Panc1 (cell line): ENCODE results near the gene VTN. TPM values are rescaled to one million over a fixed set of nuclear protein-coding genes. Genes with fewer than 3 reads are reported as not detected.

Experiments
- ATAC-seq: fragments of 200-7000 bp; cut with Tn5 transposase; 2 replicates; pipeline ENCODE4 v1.9.1; 2020; ENCODE audit warnings: mild to moderate bottlenecking, moderate library complexity
- BruUV-seq: library from RNA; stranded (reverse); fragments of 400-500 nt; replicated peaks from 2 replicates; lab custom pipeline; 2021; lab: Mats Ljungman, UMichigan
- CTCF ChIA-PET: fragments of 300-600 bp; sonication (Branson Sonifier 250); formaldehyde crosslinking; loops from one replicate; lab custom pipeline; 2022; ENCODE audit warnings: antibody characterized with exemption; lab: Charles Lee
- POLR2A ChIA-PET: fragments of 300-600 bp; sonication (Branson Sonifier 250); formaldehyde crosslinking; loops from one replicate; lab custom pipeline; 2022; ENCODE audit warnings: antibody characterized with exemption; lab: Charles Lee
- DNase-seq: peaks from one replicate; pipeline ENCODE4 v3.0.0-alpha.2; 2010; ENCODE audit warnings: low read depth, low spot score
- H3K27ac ChIP-seq: 2 replicates; pipeline ENCODE4 v1.5.1; 2011; ENCODE audit warnings: mild to moderate bottlenecking, low read length, inconsistent platforms
- H3K27me3 ChIP-seq: fragments of 200-500 bp; sonication (Bioruptor generic); 2 replicates; pipeline ENCODE4 v1.6.0; 2014; ENCODE audit warnings: low read length, inconsistent platforms; ENCODE audit not compliant: control insufficient read depth, insufficient read depth
- H3K36me3 ChIP-seq: fragments of 200-500 bp; sonication (Bioruptor generic); 2 replicates; pipeline ENCODE4 v1.5.1; 2014; ENCODE audit warnings: inconsistent platforms, mild to moderate bottlenecking, low read length, moderate library complexity; ENCODE audit not compliant: control insufficient read depth, insufficient read depth
- H3K4me1 ChIP-seq: 2 replicates; pipeline ENCODE4 v1.5.1; 2011; ENCODE audit warnings: inconsistent platforms, mild to moderate bottlenecking, low read length, moderate library complexity; ENCODE audit not compliant: control insufficient read depth, insufficient read depth
- H3K4me3 ChIP-seq, 2 experiments: 2 replicates each; pipeline ENCODE4 v1.5.1; 2011 to 2012; ENCODE audit warnings: low read depth in 2 of 2, low read length in 2 of 2, mild to moderate bottlenecking in 2 of 2, inconsistent platforms in 1 of 2, moderate library complexity in 1 of 2
- H3K9me3 ChIP-seq: fragments of 200-500 bp; sonication (Bioruptor generic); 2 replicates; pipeline ENCODE4 v1.5.1; 2014; ENCODE audit warnings: low read depth, mild to moderate bottlenecking, inconsistent platforms, low read length, moderate library complexity; ENCODE audit not compliant: control insufficient read depth, insufficient read depth
- CTCF ChIP-seq: fragments of 450-650 bp; IDR thresholded peaks from 2 replicates; pipeline ENCODE4 v1.5.1; 2017; ENCODE audit warnings: mild to moderate bottlenecking
- POLR2AphosphoS5 ChIP-seq: IDR thresholded peaks from 2 replicates; pipeline ENCODE4 v1.6.1; 2012; ENCODE audit warnings: mild to moderate bottlenecking, low read depth, low read length, moderate library complexity
- REST ChIP-seq, 2 experiments: IDR thresholded peaks; 2 replicates each; pipeline ENCODE4 v1.6.1; 2011 to 2012; ENCODE audit warnings: low read depth in 2 of 2, control low read depth in 1 of 2, low read length in 1 of 2, mild to moderate bottlenecking in 1 of 2, moderate library complexity in 1 of 2; ENCODE audit not compliant: insufficient read depth in 1 of 2
- SIN3A ChIP-seq: IDR thresholded peaks from 2 replicates; pipeline ENCODE4 v1.6.1; 2012; ENCODE audit warnings: low read depth, mild to moderate bottlenecking, low read length, moderate library complexity, borderline replicate concordance; ENCODE audit not compliant: insufficient read depth
- TCF7L2 ChIP-seq: IDR thresholded peaks from 2 replicates; pipeline ENCODE4 v1.6.1; 2011; ENCODE audit warnings: mild to moderate bottlenecking, low read depth, low read length, inconsistent platforms
- in situ Hi-C: cut with HindIII; loops from 2 replicates; pipeline ENCODE4 v1.10.0; 2016; ENCODE audit warnings: low sequenced_read_pairs, low pct_unique_long_range_greater_than_20kb
- intact Hi-C: fragments of 100-400 bp; cut with micrococcal nuclease; formaldehyde crosslinking; loops from one replicate; pipeline ENCODE4 v1.10.0; 2022; ENCODE audit not compliant: unreplicated experiment
- total RNA-seq: library from RNA; stranded (reverse); gene quantifications from one replicate; pipeline ENCODE4 v1.2.1, GENCODE V29; 2021; ENCODE audit not compliant: unreplicated experiment

The VTN gene
- total RNA-seq, 1 experiment from 2014 or later: 2.3 TPM

DNA sequence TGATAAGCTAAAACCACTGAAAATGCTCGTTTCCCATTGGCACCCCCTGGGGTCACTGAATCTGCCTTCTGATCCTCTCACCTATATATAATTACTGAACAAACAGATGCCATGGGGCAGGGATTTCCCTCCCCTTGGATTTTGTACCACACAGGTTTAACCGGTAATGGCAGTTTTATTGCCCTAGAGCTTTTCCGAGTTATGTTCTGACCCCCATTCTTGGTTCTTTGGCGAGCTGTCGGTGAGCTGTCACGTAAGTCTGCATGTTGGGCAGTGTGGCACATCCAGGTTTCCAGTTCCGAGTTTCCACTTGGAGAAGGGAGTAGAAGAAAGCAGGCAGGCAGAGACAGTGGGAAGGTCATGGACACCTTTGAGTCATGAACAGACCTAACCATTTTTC lies 44.0 kb downstream of the VTN start:
- no peak overlapping the region for H3K4me3 ChIP-seq
- H3K9me3 ChIP-seq: no peaks in the 10 kb centered on the region
- no peak overlapping the region for H3K27ac ChIP-seq
- intact Hi-C loops: no loop called here
- H3K36me3 ChIP-seq: no peaks in the 10 kb centered on the region
- CTCF ChIA-PET: no interaction called here
- in situ Hi-C loops: no loop called here
- no peaks in the 10 kb centered on the region for H3K27me3 ChIP-seq
- ATAC-seq (no peak), DNase-seq (no peak)
- POLR2A ChIA-PET: interaction anchor here (1.5 kb wide), 1 partner anchor 9 kb away, joined by 4 read pairs; the partner anchor contains the start of genes IFT20 and TNFAIP1
- no TSS peak for BruUV-seq
- H3K4me1 ChIP-seq: 0 out of 2 replicates have a peak, but pooled peaks cover 5% of the 10 kb centered on the region
- TF ChIP-seq TCF7L2 (no peak), CTCF (no peak), POLR2AphosphoS5 (no peak), SIN3A (no peak), REST (IDR thresholded peaks at IDR 0.05; ENCODE audit: insufficient read depth in 1 of 2, low read depth in 2 of 2, low read length in 1 of 2) (no peak)

DNA sequence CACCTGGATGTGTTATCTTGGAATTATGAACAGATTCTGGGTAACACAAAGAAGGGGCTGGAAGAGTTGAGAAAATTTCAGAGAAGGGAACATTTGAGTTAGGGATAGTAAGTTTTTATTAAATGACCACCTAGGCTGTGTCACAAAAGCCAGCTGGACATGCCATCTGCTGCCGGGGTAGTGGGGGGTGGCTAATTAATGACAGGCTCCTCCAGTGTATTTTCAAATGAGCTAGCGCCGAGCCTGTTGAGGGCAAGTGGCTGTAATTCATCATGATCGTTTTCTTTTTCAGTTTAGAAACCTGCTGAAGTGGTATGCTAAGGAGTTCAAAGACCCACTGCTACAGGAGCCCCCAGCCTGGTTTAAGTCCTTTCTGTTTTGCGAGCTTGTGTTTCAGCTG lies 44.9 kb downstream of the VTN start:
- no peak overlapping the region for H3K27ac ChIP-seq
- no peak for ATAC-seq
- DNase-seq: no peak
- no peaks in the 10 kb centered on the region for H3K36me3 ChIP-seq
- no peaks in the 10 kb centered on the region for H3K27me3 ChIP-seq
- in situ Hi-C loops (no loop called here), intact Hi-C loops (no loop called here)
- POLR2A ChIA-PET: interaction anchor here (0.6 to 1.5 kb wide), 2 partner anchors 10 to 66 kb away, joined by 4 to 9 read pairs; partner anchors contain the start of genes IFT20 and TNFAIP1
- CTCF ChIA-PET: interaction anchor here (1.0 kb wide), 1 partner anchor 92 kb away, joined by 4 read pairs; no protein-coding TSS in a partner anchor
- H3K9me3 ChIP-seq: no peaks in the 10 kb centered on the region
- H3K4me1 ChIP-seq: peaks cover 14% of the 10 kb centered on the region; the same call in 1 of the 2 replicates
- BruUV-seq: no TSS peak
- TF ChIP-seq REST (IDR thresholded peaks at IDR 0.05; ENCODE audit: insufficient read depth in 1 of 2, low read depth in 2 of 2, low read length in 1 of 2) (no peak), POLR2AphosphoS5 (no peak), SIN3A (no peak), CTCF (no peak), TCF7L2 (no peak)
- no peak overlapping the region for H3K4me3 ChIP-seq
